Measurements from ENCODE around the gene DUT.
A peak's percentile ranks its signal among the peaks of the same experiment; 100 is the strongest.

Gene DUT

GRCh38 chr15:48330855-48331795 is at the start of gene DUT:
TSS of gene DUT (plus strand) at chr15:48331429. CDS start at chr15:48331516, 87 bp downstream.
- peak within 1 kb of the TSS; percentile 85 to 99 (median 97) for H3K27ac ChIP-seq
- peak within 1 kb of the TSS; percentile 91 to 96 (median 94) for H3K4me3 ChIP-seq

- H3K27ac ChIP-seq: no peak overlapping the region
- no peak overlapping the region for H3K4me3 ChIP-seq
Measured at GRCh38 chr15:48281674-48282073, 49.6 kb upstream of the DUT start.

GRCh38 chr15:48282216-48282615 is 49.0 kb upstream of the DUT start:
- Histone ChIP-seq H3K4me3 (no peak overlapping the region), H3K27ac (no peak overlapping the region)

- Histone ChIP-seq H3K4me3 (no peak overlapping the region), H3K27ac (no peak overlapping the region)
Measured at GRCh38 chr15:48283396-48284145, 47.7 kb upstream of the DUT start.

GRCh38 chr15:48285329-48286214 is 45.7 kb upstream of the DUT start:
- no peak overlapping the region for H3K27ac ChIP-seq
- H3K4me3 ChIP-seq: no peak overlapping the region

GRCh38 chr15:48289628-48290027 is 41.6 kb upstream of the DUT start:
- Histone ChIP-seq H3K27ac (no peak overlapping the region), H3K4me3 (no peak overlapping the region)

GRCh38 chr15:48292458-48292857 is 38.8 kb upstream of the DUT start:
- no peak overlapping the region for H3K27ac ChIP-seq
- H3K4me3 ChIP-seq: no peak overlapping the region

- Histone ChIP-seq H3K27ac (no peak overlapping the region), H3K4me3 (no peak overlapping the region)
Measured at GRCh38 chr15:48297668-48298067, 33.6 kb upstream of the DUT start.

- no peak overlapping the region for H3K27ac ChIP-seq
- H3K4me3 ChIP-seq: no peak overlapping the region
Measured at GRCh38 chr15:48298914-48299313, 32.3 kb upstream of the DUT start.

- Histone ChIP-seq H3K4me3 (no peak overlapping the region), H3K27ac (no peak overlapping the region)
Measured at GRCh38 chr15:48300038-48300437, 31.2 kb upstream of the DUT start.

- Histone ChIP-seq H3K4me3 (no peak overlapping the region), H3K27ac (no peak overlapping the region)
Measured at GRCh38 chr15:48304398-48304797, 26.8 kb upstream of the DUT start.

- H3K27ac ChIP-seq: no peak overlapping the region
- H3K4me3 ChIP-seq: no peak overlapping the region
Measured at GRCh38 chr15:48306639-48307038, 24.6 kb upstream of the DUT start.

GRCh38 chr15:48307586-48307985 is 23.6 kb upstream of the DUT start:
- Histone ChIP-seq H3K4me3 (no peak overlapping the region), H3K27ac (no peak overlapping the region)

GRCh38 chr15:48309740-48310139 is 21.5 kb upstream of the DUT start:
- Histone ChIP-seq H3K27ac (no peak overlapping the region), H3K4me3 (no peak overlapping the region)

- Histone ChIP-seq H3K27ac (no peak overlapping the region), H3K4me3 (no peak overlapping the region)
Measured at GRCh38 chr15:48313216-48313615, 18.0 kb upstream of the DUT start.

GRCh38 chr15:48315041-48315440 is 16.2 kb upstream of the DUT start:
- H3K27ac ChIP-seq: no peak overlapping the region
- H3K4me3 ChIP-seq: no peak overlapping the region

GRCh38 chr15:48317221-48317620 is 14.0 kb upstream of the DUT start:
- H3K4me3 ChIP-seq: no peak overlapping the region

GRCh38 chr15:48318131-48318530 is 13.1 kb upstream of the DUT start:
- no peak overlapping the region for H3K27ac ChIP-seq

More at GRCh38 chr15:48317221-48317620, 14.0 kb upstream of the DUT start:
- H3K27ac ChIP-seq: no peak overlapping the region

GRCh38 chr15:48323294-48323693 is 7.9 kb upstream of the DUT start:
- Histone ChIP-seq H3K4me3 (no peak overlapping the region), H3K27ac (no peak overlapping the region)

More at GRCh38 chr15:48318131-48318530, 13.1 kb upstream of the DUT start:
- H3K4me3 ChIP-seq: no peak overlapping the region

GRCh38 chr15:48324949-48325348 is 6.3 kb upstream of the DUT start:
- Histone ChIP-seq H3K27ac (no peak overlapping the region), H3K4me3 (no peak overlapping the region)
